Activated T-helper 1 cell treated with anti-CD3 and anti-CD28 coated beads, Interleukin-12 subunit alpha, Interleukin-12 subunit beta, Interleukin-2, Interleukin-4 antibody, amounts not matched to agents 30 ng/mL and 10 ng/mL and 1 ng/mL, durations not matched to agents 14 hours and 24 hours and 36 hours (primary cell): ENCODE measurements around the gene MYO1G. TPM values are rescaled to one million over a fixed set of nuclear protein-coding genes. Genes with fewer than 3 reads are reported as not detected.

Experiments used
- DNase-seq: peaks from one replicate; pipeline ENCODE4 v3.0.0; 2021; ENCODE audit warnings: low spot score
- H3K27ac Mint-ChIP-seq: one replicate; pipeline ENCODE4 v1.8.0; 2021; ENCODE audit warnings: mild to moderate bottlenecking, mixed read lengths
- H3K27me3 Mint-ChIP-seq: one replicate; pipeline ENCODE4 v1.8.0; 2022; ENCODE audit warnings: mild to moderate bottlenecking, moderate library complexity, mixed read lengths; ENCODE audit not compliant: insufficient read depth
- H3K36me3 Mint-ChIP-seq: one replicate; pipeline ENCODE4 v1.8.0; 2021; ENCODE audit warnings: low read depth, mixed read lengths
- H3K4me1 Mint-ChIP-seq: one replicate; pipeline ENCODE4 v1.8.0; 2021; ENCODE audit warnings: low read depth, mixed read lengths
- H3K4me3 Mint-ChIP-seq: one replicate; pipeline ENCODE4 v1.8.0; 2021; ENCODE audit warnings: mild to moderate bottlenecking, moderate library complexity, mixed read lengths
- H3K9me3 Mint-ChIP-seq: one replicate; pipeline ENCODE4 v1.8.0; 2021; ENCODE audit warnings: mixed read lengths
- intact Hi-C: fragments of 100-400 bp; cut with micrococcal nuclease; formaldehyde crosslinking; loops from one replicate; pipeline ENCODE4 v1.15.1; 2024
- total RNA-seq: library from RNA; stranded (reverse); gene quantifications from 2 replicates; pipeline ENCODE4 v1.2.3, GENCODE V29; 2022

The MYO1G gene
- total RNA-seq, 1 donor from 2014 or later: 252 TPM

- Mint-ChIP-seq H3K9me3 (no peaks in the 10 kb centered on the region), H3K36me3 (peaks cover 49% of the 10 kb centered on the region), H3K27ac (peak overlapping the region; percentile 99), H3K4me1 (peaks cover 84% of the 10 kb centered on the region), H3K27me3 (no peaks in the 10 kb centered on the region), H3K4me3 (peak overlapping the region; percentile 98)
- intact Hi-C loops: no loop called here
- DNase-seq: no peak
Measured at GRCh38 chr7:44983742-44984477, 5.1 kb upstream of the MYO1G start.

GRCh38 chr7:44982970-44983369 is 4.2 kb upstream of the MYO1G start:
- Mint-ChIP-seq H3K27ac (peak overlapping the region; percentile 99), H3K9me3 (no peaks in the 10 kb centered on the region), H3K4me3 (peak overlapping the region; percentile 98), H3K27me3 (no peaks in the 10 kb centered on the region), H3K4me1 (peaks cover 78% of the 10 kb centered on the region), H3K36me3 (peaks cover 58% of the 10 kb centered on the region)
- intact Hi-C loops: no loop called here
- no peak for DNase-seq

DNA sequence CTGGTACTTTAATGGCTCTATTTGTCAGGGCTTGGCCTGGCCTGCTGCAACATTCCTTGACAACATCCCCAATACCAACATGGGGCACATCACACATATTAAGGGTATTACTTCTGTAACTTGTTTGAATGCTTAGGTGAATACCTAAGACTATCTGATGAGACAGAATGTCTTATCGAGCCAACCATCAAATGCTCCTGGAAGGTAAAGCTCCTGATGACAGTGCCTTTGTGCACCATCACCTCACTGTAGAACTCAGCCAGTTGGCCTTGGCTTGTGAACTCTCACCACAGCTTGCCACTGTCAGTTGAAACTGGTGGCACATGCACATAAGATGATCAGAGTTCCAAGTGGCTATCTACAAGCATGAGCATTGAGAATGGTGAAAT is 3.7 kb upstream of the MYO1G start:
- Mint-ChIP-seq H3K4me1 (peaks cover 73% of the 10 kb centered on the region), H3K27ac (peak overlapping the region; percentile 79), H3K27me3 (no peaks in the 10 kb centered on the region), H3K36me3 (peaks cover 62% of the 10 kb centered on the region), H3K9me3 (no peaks in the 10 kb centered on the region), H3K4me3 (peak overlapping the region; percentile 98)
- intact Hi-C loops: no loop called here
- no peak for DNase-seq

GRCh38 chr7:44981035-44981706 is 2.4 kb upstream of the MYO1G start:
- Mint-ChIP-seq H3K36me3 (peaks cover 68% of the 10 kb centered on the region), H3K27ac (peak overlapping the region; percentile 98), H3K9me3 (no peaks in the 10 kb centered on the region), H3K4me1 (peaks cover 74% of the 10 kb centered on the region), H3K4me3 (peak overlapping the region; percentile 98), H3K27me3 (no peaks in the 10 kb centered on the region)
- no peak for DNase-seq
- intact Hi-C loops: no loop called here

GRCh38 chr7:44980393-44981034 is 1.7 kb upstream of the MYO1G start:
- H3K27me3 Mint-ChIP-seq: no peaks in the 10 kb centered on the region

GRCh38 chr7:44979481-44980392 is 922 bp upstream of the MYO1G start:
- Mint-ChIP-seq H3K9me3 (no peaks in the 10 kb centered on the region), H3K27me3 (no peaks in the 10 kb centered on the region), H3K27ac (peak overlapping the region; percentile 98), H3K36me3 (peaks cover 62% of the 10 kb centered on the region), H3K4me3 (peak overlapping the region; percentile 98), H3K4me1 (peaks cover 78% of the 10 kb centered on the region)
- DNase-seq: no peak
- intact Hi-C loops: loop anchor here (1.0 to 2.0 kb wide), 9 partner anchors 20 to 373 kb away; partner anchors contain the start of genes H2AZ2, OGDH, PPIA and PURB

More at GRCh38 chr7:44980393-44981034, 1.7 kb upstream of the MYO1G start:
- H3K36me3 Mint-ChIP-seq: peaks cover 65% of the 10 kb centered on the region
- peak overlapping the region; percentile 98 for H3K4me3 Mint-ChIP-seq
- intact Hi-C loops: loop anchor here (1.0 kb wide), 5 partner anchors 19 to 342 kb away; partner anchors contain the start of gene PURB
- peaks cover 78% of the 10 kb centered on the region for H3K4me1 Mint-ChIP-seq
- H3K9me3 Mint-ChIP-seq: no peaks in the 10 kb centered on the region
- DNase-seq: peak; percentile 56
- H3K27ac Mint-ChIP-seq: peak overlapping the region; percentile 98

GRCh38 chr7:44977959-44978335 is 868 bp downstream of the MYO1G start:
- Mint-ChIP-seq H3K27me3 (no peaks in the 10 kb centered on the region), H3K4me1 (peaks cover 69% of the 10 kb centered on the region), H3K36me3 (peaks cover 53% of the 10 kb centered on the region), H3K4me3 (peak overlapping the region; percentile 98), H3K27ac (peak overlapping the region; percentile 98), H3K9me3 (no peaks in the 10 kb centered on the region)
- no peak for DNase-seq
- intact Hi-C loops: loop anchor here (1.0 to 2.0 kb wide), 5 partner anchors 8 to 181 kb away; partner anchors contain the start of gene PPIA

GRCh38 chr7:44977304-44977958 is 1.4 kb downstream of the MYO1G start:
- peak; percentile 75 for DNase-seq
- H3K36me3 Mint-ChIP-seq: peaks cover 49% of the 10 kb centered on the region
- intact Hi-C loops: loop anchor here (1.0 to 2.0 kb wide), 4 partner anchors 9 to 159 kb away; no protein-coding TSS in a partner anchor
- peak overlapping the region; percentile 98 for H3K4me3 Mint-ChIP-seq
- no peaks in the 10 kb centered on the region for H3K9me3 Mint-ChIP-seq
- H3K27ac Mint-ChIP-seq: peak overlapping the region; percentile 98
- peaks cover 64% of the 10 kb centered on the region for H3K4me1 Mint-ChIP-seq
- H3K27me3 Mint-ChIP-seq: no peaks in the 10 kb centered on the region

GRCh38 chr7:44976746-44977196 is 2.0 kb downstream of the MYO1G start:
- Mint-ChIP-seq H3K4me1 (peaks cover 58% of the 10 kb centered on the region), H3K27me3 (no peaks in the 10 kb centered on the region), H3K9me3 (no peaks in the 10 kb centered on the region), H3K36me3 (peaks cover 51% of the 10 kb centered on the region), H3K4me3 (peak overlapping the region; percentile 98), H3K27ac (peak overlapping the region; percentile 91)
- intact Hi-C loops: loop anchor here (1.0 to 2.0 kb wide), 4 partner anchors 10 to 160 kb away; no protein-coding TSS in a partner anchor
- DNase-seq: no peak

GRCh38 chr7:44976040-44976745 is 2.6 kb downstream of the MYO1G start:
- Mint-ChIP-seq H3K9me3 (no peaks in the 10 kb centered on the region), H3K4me1 (peaks cover 52% of the 10 kb centered on the region), H3K27me3 (no peaks in the 10 kb centered on the region), H3K4me3 (peak overlapping the region; percentile 98), H3K27ac (peak overlapping the region; percentile 91), H3K36me3 (peaks cover 53% of the 10 kb centered on the region)
- DNase-seq: no peak
- intact Hi-C loops: loop anchor here (2.0 kb wide), 1 partner anchor 61 kb away; no protein-coding TSS in a partner anchor
